Measurements from ENCODE around the gene CYB561D1.

The CYB561D1 gene

DNA sequence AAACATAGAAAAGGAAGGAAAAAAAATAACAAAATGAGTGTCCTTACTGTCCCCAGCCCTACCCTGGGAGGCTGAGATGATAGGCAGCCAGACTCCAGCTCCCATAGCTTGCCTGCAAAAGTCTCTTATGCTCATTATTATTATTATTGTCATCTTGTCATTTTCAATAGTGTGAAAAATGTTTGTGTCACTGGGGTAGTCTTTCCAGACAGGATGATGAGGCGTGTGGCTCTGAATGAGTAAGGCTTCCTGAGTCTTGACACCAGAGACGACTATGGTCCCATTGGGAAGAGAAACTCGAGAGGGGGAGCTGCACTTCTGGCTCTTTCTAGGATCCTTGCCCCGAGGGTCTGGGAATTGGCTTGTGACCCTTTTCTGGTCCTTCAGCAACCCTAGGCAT, 1.1 kb upstream of the CYB561D1 start:
- Histone ChIP-seq H3K9me3 (ENCODE audit: low read depth, low read length) (no peaks in the 10 kb centered on the region), H3K27ac (no peak overlapping the region), H3K9ac (ENCODE audit: insufficient read length) (no peak overlapping the region), H3K36me3 (ENCODE audit: insufficient read depth, low read length) (peaks cover 7% of the 10 kb centered on the region; the same call in 1 of the 2 replicates), H3K4me3 (no peak overlapping the region)
- DNase-seq (ENCODE audit: low read depth, low spot score), result no peak
- TF ChIP-seq EZH2 (IDR thresholded peaks at IDR 0.05) (no peak), POLR2AphosphoS5 (IDR thresholded peaks at IDR 0.05; ENCODE audit: borderline replicate concordance, low read depth, low read length) (no peak), FOXP2 (optimal IDR thresholded peaks at IDR 0.05; ENCODE audit: control extremely low read depth, extremely low read length, insufficient read depth) (no peak)

DNA sequence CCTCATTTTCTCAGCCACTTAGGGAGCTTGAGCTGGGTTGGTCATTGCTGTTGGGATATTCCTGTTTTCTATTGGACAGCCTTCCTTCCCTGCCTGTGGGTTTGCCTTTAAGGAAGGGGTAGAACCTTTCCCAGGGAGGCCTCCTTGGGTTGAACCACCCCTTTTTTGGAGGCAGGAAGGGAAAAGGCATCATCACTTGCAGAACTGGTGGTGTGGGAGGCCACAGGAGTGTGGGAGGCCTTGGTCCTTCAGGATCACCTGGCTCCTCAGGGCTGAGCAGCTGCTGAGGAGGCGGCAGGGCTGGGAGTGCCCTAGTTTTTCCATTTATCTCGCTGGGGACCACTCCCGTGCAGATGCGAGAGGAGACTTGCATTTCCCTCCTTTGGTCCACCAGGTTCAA, 667 bp upstream of the CYB561D1 start:
- peaks cover 4% of the 10 kb centered on the region; the same call in 1 of the 2 replicates for H3K36me3 ChIP-seq (ENCODE audit: insufficient read depth, low read length)
- peak overlapping the region; percentile 63 for H3K9ac ChIP-seq (ENCODE audit: insufficient read length)
- H3K4me3 ChIP-seq, result peak overlapping the region; percentile 82; the same call in 1 of the 2 replicates
- H3K9me3 ChIP-seq (ENCODE audit: low read depth, low read length), result no peaks in the 10 kb centered on the region
- H3K27ac ChIP-seq, result no peak overlapping the region
- TF ChIP-seq POLR2AphosphoS5 (IDR thresholded peaks at IDR 0.05; ENCODE audit: borderline replicate concordance, low read depth, low read length), result no peak
- TF ChIP-seq EZH2 (IDR thresholded peaks at IDR 0.05), result no peak
- no peak for TF ChIP-seq FOXP2 (optimal IDR thresholded peaks at IDR 0.05; ENCODE audit: control extremely low read depth, extremely low read length, insufficient read depth)
- no peak for DNase-seq (ENCODE audit: low read depth, low spot score)

DNA sequence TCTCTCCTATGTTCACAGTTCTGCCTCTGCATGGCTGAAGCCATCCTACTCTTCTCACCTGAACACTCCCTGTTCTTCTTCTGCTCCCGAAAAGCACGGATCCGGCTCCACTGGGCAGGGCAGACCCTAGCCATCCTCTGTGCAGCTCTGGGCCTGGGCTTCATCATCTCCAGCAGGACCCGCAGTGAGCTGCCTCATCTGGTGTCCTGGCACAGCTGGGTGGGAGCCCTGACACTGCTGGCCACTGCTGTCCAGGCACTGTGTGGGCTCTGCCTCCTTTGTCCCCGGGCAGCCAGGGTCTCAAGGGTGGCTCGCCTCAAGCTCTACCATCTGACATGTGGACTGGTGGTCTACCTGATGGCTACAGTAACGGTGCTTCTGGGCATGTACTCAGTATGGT, 1.8 kb downstream of the CYB561D1 start:
- TF ChIP-seq EZH2 (IDR thresholded peaks at IDR 0.05) (no peak), FOXP2 (optimal IDR thresholded peaks at IDR 0.05; ENCODE audit: control extremely low read depth, extremely low read length, insufficient read depth) (no peak)
- H3K9me3 ChIP-seq (ENCODE audit: low read depth, low read length), result no peaks in the 10 kb centered on the region
- H3K9ac ChIP-seq (ENCODE audit: insufficient read length), result no peak overlapping the region
- peaks cover 4% of the 10 kb centered on the region; the same call in 1 of the 2 replicates for H3K36me3 ChIP-seq (ENCODE audit: insufficient read depth, low read length)
- no peak overlapping the region for H3K4me3 ChIP-seq
- DNase-seq (ENCODE audit: low read depth, low spot score), result no peak
- H3K27ac ChIP-seq, result no peak overlapping the region

DNA sequence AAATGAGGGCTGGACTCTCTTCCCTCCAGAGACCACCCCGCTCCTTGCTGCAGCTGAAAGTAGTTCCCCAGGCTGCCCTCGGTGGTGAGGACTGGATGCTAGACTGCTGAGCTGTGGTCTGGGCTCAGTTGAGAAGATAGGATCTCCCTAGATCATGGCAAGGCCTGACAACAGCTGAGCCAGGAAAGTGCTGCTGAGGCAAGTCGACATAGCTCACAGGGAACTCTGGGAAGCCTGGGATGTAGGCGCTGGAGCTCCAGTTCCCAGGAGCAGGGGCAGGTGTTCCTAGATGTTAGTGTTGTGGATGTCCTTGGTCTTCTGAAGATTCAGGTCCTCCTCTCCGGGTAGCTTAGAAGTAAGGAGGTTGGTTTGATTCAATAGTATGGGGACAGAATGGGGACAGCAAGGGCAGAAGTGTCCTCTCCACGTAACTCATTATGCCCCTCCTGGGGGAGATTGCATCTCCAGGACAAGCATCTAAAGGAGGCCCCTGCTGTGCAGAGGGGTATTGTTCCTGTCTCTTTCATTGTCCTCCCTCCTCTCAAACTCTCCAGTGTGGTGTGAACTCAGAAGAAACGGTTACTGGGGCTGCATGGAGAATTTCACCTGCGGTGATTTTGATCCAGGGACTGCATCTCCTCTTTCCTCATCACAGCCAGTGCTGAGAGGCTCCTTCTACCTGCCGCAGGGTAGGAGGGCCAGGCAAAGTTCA, 3.7 kb downstream of the CYB561D1 start:
- H3K9me3 ChIP-seq (ENCODE audit: low read depth, low read length), result no peaks in the 10 kb centered on the region
- H3K4me3 ChIP-seq, result no peak overlapping the region
- H3K36me3 ChIP-seq (ENCODE audit: insufficient read depth, low read length), result peaks cover 4% of the 10 kb centered on the region; the same call in 1 of the 2 replicates
- no peak for DNase-seq (ENCODE audit: low read depth, low spot score)
- no peak overlapping the region for H3K27ac ChIP-seq
- TF ChIP-seq EZH2 (IDR thresholded peaks at IDR 0.05), result no peak
- no peak for TF ChIP-seq FOXP2 (optimal IDR thresholded peaks at IDR 0.05; ENCODE audit: control extremely low read depth, extremely low read length, insufficient read depth)
- no peak for TF ChIP-seq POLR2AphosphoS5 (IDR thresholded peaks at IDR 0.05; ENCODE audit: borderline replicate concordance, low read depth, low read length)
- H3K9ac ChIP-seq (ENCODE audit: insufficient read length), result no peak overlapping the region

DNA sequence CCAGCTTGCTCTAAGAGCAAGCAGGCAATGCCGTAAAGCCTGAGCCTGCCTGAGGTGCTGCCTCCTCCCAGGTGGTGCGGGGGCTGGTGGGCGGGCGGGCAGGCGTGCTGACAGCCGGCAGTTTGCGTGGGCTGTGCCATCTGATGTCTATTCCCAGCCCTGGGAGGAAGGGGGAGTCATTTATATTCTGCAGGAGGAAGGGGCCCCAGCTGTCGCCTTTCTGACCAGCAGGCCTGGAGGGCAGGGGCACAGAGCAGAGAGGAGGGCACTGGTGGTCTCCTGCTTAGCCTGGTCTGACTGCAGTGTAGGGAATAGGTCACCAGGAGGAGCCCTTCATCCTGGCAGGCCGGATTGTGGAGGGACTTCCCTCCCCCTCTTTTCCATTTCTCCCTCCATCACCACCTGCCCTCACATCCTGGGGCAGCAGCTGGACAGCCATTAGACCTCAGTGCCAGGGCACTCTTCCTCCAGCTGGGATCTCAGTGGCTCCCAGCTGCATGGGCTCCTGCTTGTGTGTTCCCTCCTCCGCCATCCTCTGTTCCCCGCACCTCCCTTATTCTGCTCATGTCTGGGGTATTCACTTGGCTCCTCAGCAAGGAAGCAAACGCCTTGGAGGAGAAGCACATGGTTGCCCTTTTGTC, 4.4 kb downstream of the CYB561D1 start:
- no peak overlapping the region for H3K4me3 ChIP-seq
- no peaks in the 10 kb centered on the region for H3K9me3 ChIP-seq (ENCODE audit: low read depth, low read length)
- H3K27ac ChIP-seq, result no peak overlapping the region
- H3K36me3 ChIP-seq (ENCODE audit: insufficient read depth, low read length), result peaks cover 4% of the 10 kb centered on the region; the same call in 1 of the 2 replicates
- TF ChIP-seq EZH2 (IDR thresholded peaks at IDR 0.05) (no peak), POLR2AphosphoS5 (IDR thresholded peaks at IDR 0.05; ENCODE audit: borderline replicate concordance, low read depth, low read length) (no peak), FOXP2 (optimal IDR thresholded peaks at IDR 0.05; ENCODE audit: control extremely low read depth, extremely low read length, insufficient read depth) (no peak)
- no peak overlapping the region for H3K9ac ChIP-seq (ENCODE audit: insufficient read length)
- DNase-seq (ENCODE audit: low read depth, low spot score), result no peak

DNA sequence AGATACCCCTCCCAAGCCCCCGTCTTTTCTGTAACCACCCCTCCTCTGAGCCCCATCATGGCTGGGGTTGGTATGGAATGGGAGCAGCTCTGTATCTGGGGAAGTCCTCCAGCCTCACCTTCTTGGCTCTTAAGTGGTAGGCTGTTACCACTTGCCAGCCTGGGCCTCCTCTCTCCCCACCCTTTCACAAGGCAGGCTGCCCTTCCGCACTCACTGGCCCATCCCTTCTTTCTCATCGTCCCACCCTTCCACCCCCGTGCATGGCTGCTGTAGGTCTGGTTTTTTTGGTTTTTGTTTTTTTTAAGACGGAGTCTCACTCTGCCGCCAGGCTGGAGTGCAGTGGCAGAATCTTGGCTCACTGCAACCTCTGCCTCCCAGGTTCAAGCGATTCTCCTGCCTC, 5.2 kb downstream of the CYB561D1 start:
- Histone ChIP-seq H3K9me3 (ENCODE audit: low read depth, low read length) (no peaks in the 10 kb centered on the region), H3K4me3 (no peak overlapping the region), H3K9ac (ENCODE audit: insufficient read length) (no peak overlapping the region), H3K36me3 (ENCODE audit: insufficient read depth, low read length) (peaks cover 4% of the 10 kb centered on the region; the same call in 1 of the 2 replicates), H3K27ac (no peak overlapping the region)
- no peak for DNase-seq (ENCODE audit: low read depth, low spot score)
- no peak for TF ChIP-seq FOXP2 (optimal IDR thresholded peaks at IDR 0.05; ENCODE audit: control extremely low read depth, extremely low read length, insufficient read depth)

DNA sequence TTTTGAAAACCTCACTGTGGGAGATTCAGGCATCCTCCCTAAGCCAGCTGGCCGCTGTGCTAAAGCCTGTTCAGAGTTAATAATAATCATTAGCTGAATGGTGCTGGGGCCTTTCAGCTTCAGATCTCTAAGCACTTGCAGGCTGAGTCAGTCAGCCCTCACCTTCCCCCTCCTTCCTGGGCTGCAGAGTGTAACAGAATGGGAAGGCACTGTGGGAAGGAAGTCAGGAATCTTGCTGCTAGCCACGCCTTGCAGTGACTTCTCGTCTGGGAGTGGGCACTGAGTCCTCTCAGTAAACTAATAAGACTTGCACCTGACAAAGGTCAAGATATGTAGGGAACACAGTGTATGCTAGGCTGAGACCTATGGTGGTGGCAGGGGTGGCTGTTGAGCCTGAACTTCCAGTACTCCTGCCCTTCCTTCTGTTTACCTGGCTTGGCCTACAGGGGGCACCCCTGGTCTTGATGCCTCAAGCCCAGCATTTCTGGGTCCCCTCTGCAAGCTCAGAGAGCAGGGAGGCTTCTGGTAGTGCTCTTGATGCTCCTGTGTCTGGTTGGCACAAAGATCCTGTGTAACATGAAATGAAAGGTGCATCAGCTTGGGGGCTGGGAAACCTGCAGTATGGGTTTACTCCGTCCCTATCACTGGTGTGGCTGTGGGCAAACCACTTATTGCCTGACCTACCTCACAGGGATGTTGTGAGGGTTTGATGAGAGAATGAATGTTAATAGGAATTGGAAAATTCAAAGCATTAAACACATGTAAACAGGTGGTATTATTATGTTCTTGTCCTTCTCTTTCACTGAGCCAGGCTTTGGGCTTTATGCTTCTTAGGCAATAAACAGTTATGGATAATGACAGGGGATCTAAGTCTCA, 6.0 kb downstream of the CYB561D1 start:
- Histone ChIP-seq H3K36me3 (ENCODE audit: insufficient read depth, low read length) (peaks cover 4% of the 10 kb centered on the region; the same call in 1 of the 2 replicates), H3K4me3 (no peak overlapping the region), H3K27ac (no peak overlapping the region), H3K9ac (ENCODE audit: insufficient read length) (no peak overlapping the region), H3K9me3 (ENCODE audit: low read depth, low read length) (no peaks in the 10 kb centered on the region)
- DNase-seq (ENCODE audit: low read depth, low spot score), result no peak
- no peak for TF ChIP-seq EZH2 (IDR thresholded peaks at IDR 0.05)

DNA sequence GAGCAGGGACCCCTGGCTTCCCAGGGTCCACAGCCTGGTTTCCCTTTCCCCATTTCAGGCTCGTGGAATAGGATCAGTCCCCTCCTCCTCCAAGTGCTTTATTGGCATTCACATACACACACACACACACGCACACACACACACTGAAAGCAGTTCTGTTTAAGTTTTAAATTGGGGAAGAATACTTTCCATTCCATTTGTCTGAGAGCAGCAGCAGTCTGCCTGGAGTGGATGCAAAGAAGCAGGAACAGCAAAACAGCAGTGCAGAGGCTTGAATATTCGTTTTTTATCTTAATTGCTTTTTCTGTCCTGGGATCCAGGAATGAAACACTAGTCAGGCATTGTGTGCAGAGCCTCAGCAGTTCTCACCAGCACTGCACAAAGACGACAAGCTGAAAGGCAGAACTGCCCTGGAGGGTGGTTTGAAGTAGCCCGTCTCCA, 7.1 kb downstream of the CYB561D1 start:
- Histone ChIP-seq H3K36me3 (ENCODE audit: insufficient read depth, low read length) (peaks cover 3% of the 10 kb centered on the region; the same call in 1 of the 2 replicates), H3K9me3 (ENCODE audit: low read depth, low read length) (no peaks in the 10 kb centered on the region), H3K4me3 (no peak overlapping the region), H3K9ac (ENCODE audit: insufficient read length) (no peak overlapping the region), H3K27ac (no peak overlapping the region)
- DNase-seq (ENCODE audit: low read depth, low spot score), result no peak
- TF ChIP-seq EZH2 (IDR thresholded peaks at IDR 0.05), result no peak
- TF ChIP-seq POLR2AphosphoS5 (IDR thresholded peaks at IDR 0.05; ENCODE audit: borderline replicate concordance, low read depth, low read length), result no peak
- TF ChIP-seq FOXP2 (optimal IDR thresholded peaks at IDR 0.05; ENCODE audit: control extremely low read depth, extremely low read length, insufficient read depth), result no peak

Data from SK-N-MC (cell line).